Muscle layer of duodenum (tissue), 2 donors: ENCODE results near the gene MAMSTR.

ENCODE experiments used
- H3K27ac ChIP-seq: one replicate; pipeline ENCODE4 v1.7.0; 2013; ENCODE audit warnings: mild to moderate bottlenecking, low read length
- H3K27me3 ChIP-seq: one replicate; pipeline ENCODE4 v1.7.0; 2013; ENCODE audit warnings: low read depth, mild to moderate bottlenecking, control low read depth, low read length
- H3K36me3 ChIP-seq, 2 donors: one replicate each; pipeline ENCODE4 v1.7.0; 2013; ENCODE audit warnings: low read length in 2 of 2, control low read depth in 1 of 2, mild to moderate bottlenecking in 1 of 2; ENCODE audit not compliant: insufficient read depth in 2 of 2, control insufficient read depth in 1 of 2
- H3K4me1 ChIP-seq, 2 donors: one replicate each; pipeline ENCODE4 v1.7.0; 2013; ENCODE audit warnings: low read length in 2 of 2, mild to moderate bottlenecking in 2 of 2, control low read depth in 1 of 2, moderate library complexity in 1 of 2; ENCODE audit not compliant: insufficient read depth in 2 of 2, control insufficient read depth in 1 of 2
- H3K4me3 ChIP-seq, 2 donors: one replicate each; pipeline ENCODE4 v1.7.0; 2013; ENCODE audit warnings: low read length in 2 of 2, low read depth in 1 of 2, mild to moderate bottlenecking in 1 of 2
- H3K9me3 ChIP-seq, 2 donors: one replicate each; pipeline ENCODE4 v1.7.0; 2013; ENCODE audit warnings: low read length in 2 of 2, control low read depth in 1 of 2, mild to moderate bottlenecking in 1 of 2; ENCODE audit not compliant: control insufficient read depth in 1 of 2
- donor health status: healthy.

The MAMSTR gene

DNA sequence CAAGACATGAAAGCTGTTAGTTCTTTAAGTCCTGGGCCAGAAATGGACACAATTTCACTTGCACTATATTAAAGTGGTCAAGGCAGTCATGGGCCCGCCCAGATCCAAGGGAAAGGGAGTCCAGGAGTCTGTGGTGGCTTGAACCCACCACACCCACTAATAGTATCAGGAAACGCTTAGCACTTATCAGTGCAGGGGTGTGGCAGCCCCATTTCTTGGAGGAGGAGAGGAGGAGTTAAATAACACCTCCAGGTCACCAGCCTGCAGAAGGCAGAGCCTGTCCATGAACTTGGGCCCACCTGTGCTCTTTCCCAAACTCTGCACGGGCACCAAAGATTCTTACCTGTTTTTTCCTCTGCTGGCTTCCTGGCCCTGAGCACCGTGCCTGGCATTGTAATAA is 41.3 kb downstream of the MAMSTR start:
- no peak overlapping the region for H3K4me3 ChIP-seq

GRCh38 chr19:48676887-48677286 is 42.6 kb downstream of the MAMSTR start:
- Histone ChIP-seq H3K9me3 (no peaks in the 10 kb centered on the region), H3K4me3 (no peak overlapping the region), H3K27me3 (no peaks in the 10 kb centered on the region), H3K27ac (peak overlapping the region; percentile 45), H3K4me1 (peaks cover 0 to 4% of the 10 kb centered on the region in 2 donors), H3K36me3 (no peaks in the 10 kb centered on the region)

More for the DNA sequence above, 41.3 kb downstream of the MAMSTR start:
- no peaks in the 10 kb centered on the region for H3K27me3 ChIP-seq
- peak overlapping the region; percentile 63 for H3K27ac ChIP-seq
- peaks cover 0 to 4% of the 10 kb centered on the region in 2 donors for H3K4me1 ChIP-seq
- no peaks in the 10 kb centered on the region for H3K9me3 ChIP-seq
- no peaks in the 10 kb centered on the region for H3K36me3 ChIP-seq

GRCh38 chr19:48676487-48676886 is 43.0 kb downstream of the MAMSTR start:
- H3K27me3 ChIP-seq = no peaks in the 10 kb centered on the region
- H3K36me3 ChIP-seq = no peaks in the 10 kb centered on the region
- peak overlapping the region; percentile 45 for H3K27ac ChIP-seq
- no peak overlapping the region for H3K4me3 ChIP-seq
- no peaks in the 10 kb centered on the region for H3K9me3 ChIP-seq
- peaks cover 0 to 4% of the 10 kb centered on the region in 2 donors for H3K4me1 ChIP-seq

DNA sequence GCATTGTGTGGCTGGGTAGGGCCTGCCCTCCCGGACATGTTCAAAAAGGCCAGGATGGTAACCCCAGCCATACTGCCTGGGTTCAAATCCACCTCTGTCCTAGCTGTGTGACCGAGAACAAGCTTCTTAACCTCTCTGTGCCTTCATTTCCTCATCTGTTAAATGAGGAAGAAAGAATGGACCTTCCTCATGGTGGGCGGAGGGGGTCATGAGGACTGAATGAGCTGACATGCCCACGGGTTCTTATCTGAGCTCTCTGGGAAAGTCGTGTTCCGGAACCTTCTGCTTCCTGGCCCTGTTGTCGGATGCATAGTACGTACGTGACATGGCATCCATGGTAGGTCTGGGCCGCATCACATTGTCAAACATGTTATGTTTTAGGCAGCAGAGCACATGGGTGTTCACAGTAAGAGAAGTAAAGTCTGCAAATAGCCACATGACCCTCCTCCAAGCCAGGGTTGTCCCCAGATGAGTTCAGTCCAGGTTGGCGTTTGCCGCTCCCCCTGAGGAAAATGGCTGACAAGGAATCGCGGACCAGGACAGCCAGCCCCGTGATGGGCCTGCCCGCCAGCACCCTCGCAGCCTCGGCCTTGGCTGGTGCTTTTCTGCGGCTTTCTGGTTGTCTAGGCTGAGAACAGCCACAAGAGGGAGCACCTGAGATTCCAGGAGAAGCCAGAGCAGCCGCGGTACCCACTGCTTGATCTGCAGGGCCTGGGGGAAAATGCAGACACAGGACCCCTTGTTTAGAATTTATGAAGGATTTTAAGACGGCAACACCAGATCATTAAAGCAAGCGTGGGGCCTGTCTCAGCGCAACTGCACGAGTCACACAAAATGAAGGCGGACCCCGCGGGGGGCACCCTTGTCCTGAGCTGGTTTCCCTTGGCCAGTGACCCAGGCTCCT is 44.4 kb downstream of the MAMSTR start:
- no peak overlapping the region for H3K4me3 ChIP-seq
- H3K9me3 ChIP-seq = no peaks in the 10 kb centered on the region
- peaks cover 0 to 4% of the 10 kb centered on the region in 2 donors for H3K4me1 ChIP-seq
- no peaks in the 10 kb centered on the region for H3K36me3 ChIP-seq
- H3K27me3 ChIP-seq = no peaks in the 10 kb centered on the region
- H3K27ac ChIP-seq = no peak overlapping the region

GRCh38 chr19:48674216-48674809 is 45.2 kb downstream of the MAMSTR start:
- Histone ChIP-seq H3K27ac (no peak overlapping the region), H3K4me1 (peaks cover 0 to 4% of the 10 kb centered on the region in 2 donors), H3K9me3 (no peaks in the 10 kb centered on the region), H3K36me3 (no peaks in the 10 kb centered on the region), H3K4me3 (no peak overlapping the region), H3K27me3 (no peaks in the 10 kb centered on the region)

- peaks cover 0 to 4% of the 10 kb centered on the region in 2 donors for H3K4me1 ChIP-seq
These were observed 46.0 kb downstream of the MAMSTR start for GRCh38 chr19:48673436-48674100.

DNA sequence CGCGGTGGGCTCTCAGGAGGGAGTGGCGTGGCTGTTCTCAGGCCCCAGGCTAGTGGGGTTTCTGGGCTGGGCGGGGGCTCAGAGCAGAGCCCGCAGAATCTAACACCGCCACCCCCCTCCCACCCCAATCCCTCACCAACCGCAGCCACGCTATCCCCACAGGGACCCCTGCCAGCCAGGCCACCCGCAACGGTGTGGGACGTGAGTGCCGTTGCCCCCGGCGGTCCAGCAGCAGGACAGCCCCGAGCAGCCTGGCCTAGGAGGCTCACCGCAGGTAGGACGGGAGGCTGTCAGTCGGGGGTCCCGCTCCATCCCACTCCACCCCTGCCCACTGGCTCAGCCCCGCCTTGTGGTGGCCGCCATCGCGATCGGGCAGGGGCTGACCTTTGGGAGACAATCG is 46.5 kb downstream of the MAMSTR start, which contains the start of gene NTN5:
NTN5 (minus strand) TSS at position 24 of the 400 bp plus-strand sequence. CDS start 2,031 bp downstream, outside the sequence.
- Histone ChIP-seq H3K27ac (no peak within 1 kb of the TSS), H3K27me3 (no peaks in the 10 kb centered on the region), H3K4me1 (peaks cover 0 to 4% of the 10 kb centered on the region in 2 donors), H3K9me3 (no peaks in the 10 kb centered on the region), H3K4me3 (no peak within 1 kb of the TSS), H3K36me3 (no peaks in the 10 kb centered on the region)

More at GRCh38 chr19:48673436-48674100, 46.0 kb downstream of the MAMSTR start:
- H3K27ac ChIP-seq = no peak overlapping the region
- H3K9me3 ChIP-seq = no peaks in the 10 kb centered on the region
- H3K4me3 ChIP-seq = no peak overlapping the region
- H3K36me3 ChIP-seq = no peaks in the 10 kb centered on the region
- H3K27me3 ChIP-seq = no peaks in the 10 kb centered on the region

GRCh38 chr19:48671446-48671995 is 48.0 kb downstream of the MAMSTR start:
- peaks cover 0 to 4% of the 10 kb centered on the region in 2 donors for H3K4me1 ChIP-seq
- H3K36me3 ChIP-seq = no peaks in the 10 kb centered on the region
- H3K4me3 ChIP-seq = no peak overlapping the region
- H3K9me3 ChIP-seq = no peaks in the 10 kb centered on the region
- no peak overlapping the region for H3K27ac ChIP-seq
- no peaks in the 10 kb centered on the region for H3K27me3 ChIP-seq

DNA sequence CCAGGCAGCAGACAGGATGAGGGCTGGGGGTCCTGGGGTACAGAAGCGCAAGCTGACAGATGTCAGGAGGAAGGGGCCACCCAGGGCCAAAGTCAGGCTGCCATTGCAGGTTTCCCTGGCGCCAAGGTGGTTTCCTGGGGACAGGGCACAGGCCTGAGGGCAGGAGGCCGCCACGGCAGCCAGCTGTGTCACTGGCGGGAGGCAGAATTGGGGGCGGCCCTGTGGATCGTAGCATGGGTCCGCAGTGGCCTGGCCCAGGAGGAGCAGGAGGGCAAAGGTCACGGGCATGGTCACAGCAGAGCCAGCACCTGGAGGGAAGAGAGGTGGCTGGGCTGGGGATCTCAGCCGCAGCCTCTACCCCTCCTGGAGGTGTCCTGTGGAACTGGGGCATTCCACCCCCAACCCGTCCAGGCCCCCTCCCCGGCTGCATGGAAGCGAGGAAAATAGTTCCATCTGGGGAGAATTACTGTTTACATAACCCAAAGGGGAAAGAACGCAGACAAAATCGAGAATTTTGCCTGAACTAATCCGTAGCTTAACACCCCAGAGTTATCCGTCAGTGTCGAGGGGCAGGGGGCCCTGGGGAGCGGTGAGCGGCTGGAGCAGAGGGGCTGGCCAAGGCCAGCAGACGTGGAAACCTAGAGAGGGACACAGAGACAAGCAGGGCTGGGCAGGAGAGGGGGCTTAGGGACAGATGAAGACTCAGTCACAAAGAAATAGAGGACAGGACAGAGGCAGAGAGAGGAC is 48.7 kb downstream of the MAMSTR start:
- H3K27me3 ChIP-seq = no peaks in the 10 kb centered on the region
- no peaks in the 10 kb centered on the region for H3K9me3 ChIP-seq
- peaks cover 0 to 4% of the 10 kb centered on the region in 2 donors for H3K4me1 ChIP-seq
- no peaks in the 10 kb centered on the region for H3K36me3 ChIP-seq
- no peak overlapping the region for H3K27ac ChIP-seq
- no peak overlapping the region for H3K4me3 ChIP-seq

GRCh38 chr19:48669903-48670668 is 49.4 kb downstream of the MAMSTR start:
- Histone ChIP-seq H3K36me3 (no peaks in the 10 kb centered on the region), H3K4me1 (no peaks in the 10 kb centered on the region), H3K9me3 (no peaks in the 10 kb centered on the region), H3K4me3 (no peak overlapping the region), H3K27ac (no peak overlapping the region), H3K27me3 (no peaks in the 10 kb centered on the region)
